DMS79 treated with DMSO at 0.1 percent for 48 hours (cell line): Measurements from ENCODE around the gene FAM47E.

Experiments used
- DNase-seq: peaks from one replicate; lab custom pipeline; 2025; lab: John Stamatoyannopoulos, UW

The FAM47E gene

GRCh38 chr4:76301775-76302162 lies 50.2 kb downstream of the FAM47E start:
- DNase-seq = no peak

DNA sequence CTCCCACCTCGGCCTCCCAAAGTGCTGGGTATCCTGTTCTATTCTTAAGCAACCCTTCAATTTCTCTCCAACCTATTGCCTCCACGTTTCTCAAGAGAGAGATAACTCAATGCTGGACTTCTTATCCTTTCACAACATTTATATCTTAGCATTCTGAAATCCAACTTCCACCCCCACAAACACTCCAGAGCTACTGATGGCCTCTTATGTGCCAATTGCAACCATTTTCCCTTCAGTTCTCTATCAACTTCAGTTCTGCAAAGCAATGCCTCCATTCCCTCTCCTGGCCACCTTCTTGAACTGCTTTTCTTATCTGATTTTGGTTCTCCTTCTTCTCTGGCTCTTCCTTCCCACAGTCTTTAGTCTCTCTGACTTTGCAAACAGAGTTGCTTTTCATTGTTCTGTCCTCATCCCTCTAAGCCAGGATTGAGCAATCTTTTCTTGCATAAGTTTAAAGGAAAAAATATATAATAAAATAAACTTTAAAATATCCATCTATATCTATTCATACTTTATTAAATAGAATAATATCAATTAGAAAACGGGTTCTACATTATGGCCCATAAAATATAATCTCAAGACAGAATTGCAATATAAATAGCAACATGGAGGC lies 51.4 kb downstream of the FAM47E start:
- no peak for DNase-seq

GRCh38 chr4:76305033-76305687 lies 53.6 kb downstream of the FAM47E start:
- DNase-seq = no peak

GRCh38 chr4:76305971-76306881 lies 54.7 kb downstream of the FAM47E start, which contains the start of gene STBD1:
Gene STBD1 (plus strand): TSS chr4:76306733. CDS start chr4:76306770, 37 bp downstream.
- peak; percentile 34 for DNase-seq

GRCh38 chr4:76306882-76307659 lies 55.5 kb downstream of the FAM47E start:
- peak; percentile 22 for DNase-seq

DNA sequence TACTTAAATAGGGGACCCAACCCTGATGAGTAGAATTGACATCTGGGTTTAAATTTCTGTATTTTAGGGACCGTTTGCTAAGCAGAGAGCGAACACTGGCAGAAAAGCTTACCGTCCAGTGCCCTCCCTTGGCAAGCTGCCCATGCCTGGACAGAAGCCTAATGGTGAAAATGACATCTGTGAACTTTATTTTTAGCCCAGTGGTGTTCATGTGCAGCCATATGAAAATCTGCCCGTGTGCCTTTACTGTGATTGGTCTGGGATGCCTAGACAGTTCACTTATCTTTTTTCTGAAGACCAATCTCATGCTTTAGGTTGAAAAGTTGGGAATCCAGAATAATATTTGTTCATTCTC lies 56.1 kb downstream of the FAM47E start:
- no peak for DNase-seq

DNA sequence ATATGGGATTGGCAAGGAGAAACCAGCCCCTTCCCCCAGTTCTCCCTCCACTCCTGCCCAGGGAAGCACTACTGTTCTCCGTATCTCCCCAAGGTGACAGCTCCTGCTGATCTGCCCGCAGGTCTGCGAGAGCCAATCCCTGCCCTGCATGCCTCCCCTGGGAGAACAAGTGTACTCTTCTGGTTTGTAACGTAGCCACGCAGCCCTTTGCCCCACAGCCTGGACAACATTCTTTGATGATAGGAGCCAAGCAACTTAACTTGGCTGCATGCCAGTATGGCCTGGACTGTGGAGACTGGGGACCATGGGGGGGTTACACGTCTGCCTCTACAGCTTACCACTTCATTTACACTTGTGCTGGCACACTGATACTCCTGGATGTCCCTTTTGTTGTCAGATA lies 57.0 kb downstream of the FAM47E start:
- no peak for DNase-seq

DNA sequence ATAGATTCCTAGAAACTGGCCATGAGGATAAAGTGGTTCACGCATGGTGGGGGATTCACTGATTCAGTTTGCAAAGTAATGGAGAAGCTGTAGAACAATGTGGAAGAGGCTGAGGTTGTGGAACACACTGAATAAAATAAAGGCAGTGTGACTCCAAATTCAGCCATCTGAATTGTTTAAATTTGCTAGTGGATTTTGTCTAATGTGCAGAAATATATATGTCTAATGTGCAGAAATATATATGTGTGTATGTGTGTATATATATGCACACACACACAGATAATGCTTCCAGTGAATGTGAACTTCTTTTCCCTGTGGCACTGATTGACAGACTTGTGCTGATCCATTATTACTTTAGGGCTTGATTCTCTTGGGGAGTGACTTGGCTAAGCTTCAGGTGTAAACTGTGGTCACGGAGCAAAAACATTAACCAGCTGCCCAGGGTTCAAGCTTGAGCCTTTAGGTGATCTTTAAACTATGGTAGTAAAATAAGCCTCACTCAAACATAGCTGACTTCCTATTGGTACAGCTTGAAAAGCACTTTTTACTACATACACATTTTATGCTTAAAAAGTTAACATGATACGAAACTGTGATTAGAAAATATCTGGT lies 58.5 kb downstream of the FAM47E start:
- DNase-seq = no peak

GRCh38 chr4:76310683-76311082 lies 59.2 kb downstream of the FAM47E start:
- DNase-seq = no peak

DNA sequence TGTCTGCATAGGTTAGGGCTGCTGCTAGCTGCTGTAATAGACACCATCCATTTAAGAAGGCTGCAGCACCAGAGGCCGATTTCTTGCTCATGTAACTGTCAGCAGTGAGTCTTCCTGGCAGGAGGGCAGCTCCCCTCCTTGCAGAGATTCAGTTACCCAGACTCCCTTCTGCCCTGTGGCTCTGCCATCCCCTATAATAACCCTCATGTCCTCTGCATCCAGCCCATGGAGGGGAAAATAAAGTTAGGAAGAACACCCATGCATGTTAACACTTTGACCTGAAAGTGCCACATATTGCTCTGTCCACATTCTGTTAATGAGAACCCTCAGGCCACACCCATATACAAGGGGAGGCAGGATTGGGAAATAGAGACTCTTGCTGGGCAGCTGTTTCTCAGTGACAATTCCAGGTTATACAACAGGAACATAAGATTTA lies 60.4 kb downstream of the FAM47E start:
- DNase-seq = no peak

DNA sequence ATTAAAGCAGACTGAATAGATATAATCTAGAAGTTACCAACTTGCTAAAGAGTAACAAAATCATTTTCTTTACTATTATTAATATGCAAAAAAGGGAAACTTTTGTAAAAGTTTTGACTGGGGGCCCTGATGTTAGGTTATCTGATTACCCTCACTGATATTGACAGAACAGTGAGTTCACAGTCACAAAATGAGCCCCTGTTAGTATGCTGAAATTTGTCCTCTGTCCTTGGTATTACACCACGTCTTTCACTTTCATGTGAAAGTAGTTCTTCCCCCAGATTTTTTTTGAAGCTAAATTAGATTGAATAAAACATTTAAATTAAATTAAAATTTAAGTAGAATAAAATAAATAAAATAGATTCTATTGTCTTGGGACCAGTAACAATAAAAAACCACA lies 60.9 kb downstream of the FAM47E start:
- DNase-seq = no peak

DNA sequence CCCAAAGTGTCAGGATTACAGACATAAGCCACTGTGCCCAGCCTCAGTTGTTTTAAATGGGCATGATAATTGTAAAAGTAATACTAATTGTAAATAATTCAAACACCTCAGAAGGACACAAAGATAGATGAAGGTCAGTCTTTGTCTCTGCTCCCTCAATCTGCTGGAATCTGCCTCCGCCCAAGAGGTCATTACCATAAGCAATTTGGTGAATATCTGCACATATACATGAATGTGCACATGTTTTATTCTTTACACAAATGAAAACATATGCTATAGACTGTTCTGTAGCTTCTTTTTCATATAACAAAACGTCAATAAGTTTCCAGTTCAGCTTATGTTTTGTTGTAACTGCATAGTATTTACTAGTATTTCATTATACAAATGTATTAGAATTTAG lies 62.0 kb downstream of the FAM47E start:
- no peak for DNase-seq

DNA sequence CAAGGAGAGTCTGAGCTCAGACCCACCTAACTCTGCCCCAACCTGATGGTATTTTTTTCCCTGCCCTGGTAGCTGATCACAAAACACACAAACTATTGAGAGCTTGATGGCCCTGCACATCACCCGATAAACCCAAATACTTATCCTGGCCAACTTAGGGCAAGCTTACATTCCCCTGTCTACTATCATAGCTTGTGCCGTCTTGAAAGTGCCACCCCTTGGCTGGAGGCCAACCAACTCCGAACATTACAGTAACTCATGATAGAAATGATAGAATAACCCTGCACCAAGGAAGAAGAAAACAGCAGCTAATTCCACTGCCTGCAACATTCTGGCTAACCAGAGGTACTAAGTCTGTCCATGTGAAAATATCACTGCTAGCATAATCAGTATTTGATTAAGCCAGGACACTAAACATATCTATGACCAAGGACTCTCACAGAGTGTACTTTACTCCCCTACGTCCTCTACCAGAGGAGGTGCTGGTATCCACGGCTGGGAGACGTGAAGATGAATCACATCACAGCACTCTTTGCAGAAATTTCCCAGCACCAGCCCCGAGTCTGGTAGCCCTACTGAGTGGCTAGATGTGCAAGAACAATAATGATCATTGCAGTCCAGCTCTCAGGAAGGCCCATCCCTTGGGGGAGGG lies 63.9 kb downstream of the FAM47E start:
- no peak for DNase-seq

- no peak for DNase-seq
These were observed 64.6 kb downstream of the FAM47E start for GRCh38 chr4:76316131-76316530.

- no peak for DNase-seq
These were observed 70.7 kb downstream of the FAM47E start for GRCh38 chr4:76322236-76322635.

- no peak for DNase-seq
These were observed 73.6 kb downstream of the FAM47E start for GRCh38 chr4:76325072-76325471.

- no peak for DNase-seq
These were observed 75.0 kb downstream of the FAM47E start for GRCh38 chr4:76326515-76326914.
